HepG2 (cell line): ENCODE results near the gene TMBIM1. TPM values are rescaled to one million over a fixed set of nuclear protein-coding genes. Genes with fewer than 3 reads are reported as not detected.

Source experiments
- ADNP ChIP-seq: sonication (generic); formaldehyde crosslinking; IDR thresholded peaks from 2 replicates; pipeline ENCODE4 v1.4.0; 2020; ENCODE audit warnings: missing genetic modification reagents
- ARID2 ChIP-seq: sonication (generic); formaldehyde crosslinking; IDR thresholded peaks from 2 replicates; pipeline ENCODE4 v1.8.1; 2022; ENCODE audit warnings: mild to moderate bottlenecking, missing genetic modification reagents, borderline replicate concordance
- ATF2 ChIP-seq: sonication (generic); formaldehyde crosslinking; IDR thresholded peaks from 2 replicates; pipeline ENCODE4 v1.4.0; 2020; ENCODE audit warnings: missing genetic modification reagents
- BRD4 ChIP-seq: sonication (generic); formaldehyde crosslinking; IDR thresholded peaks from 2 replicates; pipeline ENCODE4 v1.4.0; 2020; ENCODE audit warnings: missing genetic modification reagents
- CBX2 ChIP-seq, 2 experiments: fragments of 200-600 bp in 1 of 2; sonication (generic); formaldehyde crosslinking in 1 of 2; IDR thresholded peaks; 2 replicates each; pipeline versions ENCODE4 v1.7.0 to v1.8.1; 2018 to 2022; ENCODE audit warnings: low read depth in 2 of 2, low read length in 1 of 2, mild to moderate bottlenecking in 1 of 2, missing genetic modification reagents in 1 of 2
- CREM ChIP-seq, 2 experiments: sonication (generic) in 1 of 2; formaldehyde crosslinking in 1 of 2; IDR thresholded peaks; 2 replicates each; pipeline versions ENCODE4 v1.4.0 to v1.6.1; 2016 to 2020; ENCODE audit warnings: antibody characterized with exemption in 1 of 2, mild to moderate bottlenecking in 1 of 2, missing genetic modification reagents in 1 of 2
- FOXA3 ChIP-seq: IDR thresholded peaks from 2 replicates; pipeline ENCODE4 v1.6.1; 2016; ENCODE audit warnings: missing genetic modification reagents, missing compliant biosample characterization
- FOXP1 ChIP-seq, 2 experiments: fragments of 450-650 bp in 1 of 2; IDR thresholded peaks; 2 replicates each; pipeline ENCODE4 v1.6.1; 2017 to 2018; ENCODE audit warnings: antibody characterized with exemption in 1 of 2
- HMG20A ChIP-seq: IDR thresholded peaks from 2 replicates; pipeline ENCODE4 v1.6.1; 2016; ENCODE audit warnings: borderline replicate concordance
- MEF2D ChIP-seq: sonication (generic); formaldehyde crosslinking; IDR thresholded peaks from 2 replicates; pipeline ENCODE4 v1.5.1; 2020; ENCODE audit warnings: mild to moderate bottlenecking, missing genetic modification reagents
- NRL ChIP-seq: sonication (generic); formaldehyde crosslinking; IDR thresholded peaks from 2 replicates; pipeline ENCODE4 v1.5.0; 2020; ENCODE audit warnings: missing genetic modification reagents, mild to moderate bottlenecking, moderate library complexity, borderline replicate concordance
- PRDM10 ChIP-seq: sonication (generic); formaldehyde crosslinking; IDR thresholded peaks from 2 replicates; pipeline ENCODE4 v1.4.0; 2020; ENCODE audit warnings: low read depth, missing genetic modification reagents
- TARDBP ChIP-seq: sonication (generic); formaldehyde crosslinking; IDR thresholded peaks from 2 replicates; pipeline ENCODE4 v1.8.0; 2022; ENCODE audit warnings: mild to moderate bottlenecking, missing genetic modification reagents
- TBX3 ChIP-seq: fragments of 450-650 bp; IDR thresholded peaks from 2 replicates; pipeline ENCODE4 v1.6.1; 2017; ENCODE audit warnings: antibody characterized with exemption, mild to moderate bottlenecking, inconsistent platforms, borderline replicate concordance
- TCF7L2 ChIP-seq: IDR thresholded peaks from 2 replicates; pipeline ENCODE4 v1.6.1; 2011; ENCODE audit warnings: mild to moderate bottlenecking, low read depth, low read length, moderate library complexity
- ZBTB20 ChIP-seq: sonication (generic); formaldehyde crosslinking; IDR thresholded peaks from 2 replicates; pipeline ENCODE4 v1.8.1; 2023; ENCODE audit warnings: missing genetic modification reagents, low read depth, mild to moderate bottlenecking, borderline replicate concordance
- ZFP36L1 ChIP-seq: sonication (generic); formaldehyde crosslinking; IDR thresholded peaks from 2 replicates; pipeline ENCODE4 v1.8.0; 2022; ENCODE audit warnings: mild to moderate bottlenecking, missing genetic modification reagents, moderate library complexity
- ZNF768 ChIP-seq: sonication (generic); formaldehyde crosslinking; IDR thresholded peaks from 2 replicates; pipeline ENCODE4 v1.4.0; 2020; ENCODE audit warnings: missing genetic modification reagents
- polyA plus RNA-seq, 8 experiments: library from polyadenylated mRNA; depleted of rRNA in 3 of 8; stranded (reverse) in 7 of 8; unstranded in 1 of 8; fragments of >200 nt; fragmentation: Illumina TruSeq in 4 of 8; extraction: Trizol in 4 of 8; gene quantifications; 2 replicates each; pipeline versions ENCODE4 v1.2.1 to v1.2.3, GENCODE V29; 2011 to 2016; ENCODE audit warnings: low read depth in 4 of 8, missing spikeins in 1 of 8, mixed read lengths in 1 of 8; ENCODE audit not compliant: insufficient read depth in 1 of 8
- total RNA-seq, 5 experiments: library from RNA; depleted of rRNA; stranded (reverse); fragments of >200 nt; fragmentation: Illumina TruSeq; extraction: Trizol; gene quantifications; 2 replicates each; pipeline ENCODE4 v1.2.3, GENCODE V29; 2016; ENCODE audit warnings: low read depth in 1 of 5
- TF ChIP-seq, protein P1 (sequence below): sonication (generic); formaldehyde crosslinking; IDR thresholded peaks from 2 replicates; pipeline ENCODE4 v1.8.0; 2022; ENCODE audit warnings: missing genetic modification reagents, mild to moderate bottlenecking, inconsistent platforms, borderline replicate concordance
- TF ChIP-seq, protein P2 (sequence below): sonication (generic); formaldehyde crosslinking; IDR thresholded peaks from 2 replicates; pipeline ENCODE4 v1.4.0; 2020; ENCODE audit warnings: missing genetic modification reagents; ENCODE audit errors: not compliant biosample characterization
- TF ChIP-seq, protein P3 (sequence below): sonication (generic); formaldehyde crosslinking; IDR thresholded peaks from 2 replicates; pipeline ENCODE4 v1.4.0; 2020; ENCODE audit warnings: missing genetic modification reagents, low read depth, mild to moderate bottlenecking, borderline replicate concordance

TMBIM1 gene
- total and polyA plus RNA-seq, 2 of the 13 experiments (the other 11 are each of a cell fraction or from before 2014, with no cell fraction given): 127 to 139 TPM

DNA sequence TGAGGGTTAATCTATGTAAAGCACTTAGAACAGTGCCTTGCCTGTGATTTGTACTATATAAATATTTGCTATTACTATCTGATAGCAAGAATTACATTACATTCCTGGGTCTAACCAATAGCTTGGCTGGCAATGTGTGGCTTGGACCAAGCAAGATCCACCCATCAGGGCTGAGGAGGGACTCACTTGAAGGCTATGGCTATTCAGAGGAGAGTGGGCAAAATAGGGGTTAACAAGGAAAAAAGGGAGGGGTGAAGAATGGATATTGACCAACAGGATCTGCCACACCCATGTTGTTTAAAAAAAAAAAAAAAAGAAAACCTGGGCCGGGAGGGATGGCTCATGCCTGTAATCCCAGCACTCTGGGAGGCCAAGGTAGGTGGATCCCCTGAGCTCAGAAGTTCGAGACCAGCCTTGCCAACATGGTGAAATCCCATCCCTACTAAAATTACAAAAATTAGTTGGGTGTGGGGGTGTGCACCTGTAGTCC, 20.0 kb upstream of the TMBIM1 start (continued):
- TF ChIP-seq PRDM10 (0 out of 2 replicates have a peak, but pooled peaks have one; percentile 24), ATF2 (no peak), ZFP36L1 (no peak), BRD4 (no peak), NRL (CRISPR knock-in tag) (no peak), FOXA3 (no peak), ZNF768 (CRISPR knock-in tag) (no peak), ADNP (CRISPR knock-in tag) (0 out of 2 replicates have a peak, but pooled peaks have one; percentile 59), HMG20A (CRISPR knock-in tag) (peak; percentile 78; the same call in 1 of the 2 replicates), MEF2D (CRISPR knock-in tag) (no peak), ZBTB20 (CRISPR knock-in tag) (no peak), CREM (IDR thresholded peaks at IDR 0.05) (peak; percentile 36; the same call in 1 of the 2 replicates), CREM (CRISPR knock-in tag; IDR thresholded peaks at IDR 0.05) (no peak), ARID2 (CRISPR knock-in tag) (no peak), TBX3 (peak; percentile 63; the same call in 1 of the 2 replicates), TCF7L2 (no peak), FOXP1 (IDR thresholded peaks at IDR 0.05) (0 out of 2 replicates have a peak, but pooled peaks have one; percentile 11), FOXP1 (CRISPR knock-in tag; IDR thresholded peaks at IDR 0.05) (no peak), CBX2 (IDR thresholded peaks at IDR 0.05; ENCODE audit: low read depth, low read length) (no peak), CBX2 (CRISPR knock-in tag; IDR thresholded peaks at IDR 0.05; ENCODE audit: low read depth) (no peak), TARDBP (CRISPR knock-in tag) (0 out of 2 replicates have a peak, but pooled peaks have one; percentile 42)
- TF ChIP-seq, protein P1, sequence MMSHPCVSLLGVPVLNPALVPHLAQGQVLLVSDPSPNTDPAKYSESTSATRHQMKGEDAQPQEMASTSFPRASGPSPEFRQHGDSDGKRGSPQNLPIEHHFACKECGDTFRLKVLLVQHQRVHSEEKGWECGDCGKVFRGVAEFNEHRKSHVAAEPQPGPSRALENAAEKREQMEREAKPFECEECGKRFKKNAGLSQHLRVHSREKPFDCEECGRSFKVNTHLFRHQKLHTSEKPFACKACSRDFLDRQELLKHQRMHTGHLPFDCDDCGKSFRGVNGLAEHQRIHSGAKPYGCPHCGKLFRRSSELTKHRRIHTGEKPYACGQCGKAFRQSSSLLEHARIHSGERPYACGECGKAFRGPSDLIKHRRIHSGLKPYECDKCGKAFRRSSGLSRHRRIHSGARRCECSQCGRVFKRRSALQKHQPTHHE (CRISPR knock-in tag): no peak
- TF ChIP-seq, protein P2, sequence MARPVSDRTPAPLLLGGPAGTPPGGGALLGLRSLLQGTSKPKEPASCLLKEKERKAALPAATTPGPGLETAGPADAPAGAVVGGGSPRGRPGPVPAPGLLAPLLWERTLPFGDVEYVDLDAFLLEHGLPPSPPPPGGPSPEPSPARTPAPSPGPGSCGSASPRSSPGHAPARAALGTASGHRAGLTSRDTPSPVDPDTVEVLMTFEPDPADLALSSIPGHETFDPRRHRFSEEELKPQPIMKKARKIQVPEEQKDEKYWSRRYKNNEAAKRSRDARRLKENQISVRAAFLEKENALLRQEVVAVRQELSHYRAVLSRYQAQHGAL (CRISPR knock-in tag): no peak
- TF ChIP-seq, protein P3, sequence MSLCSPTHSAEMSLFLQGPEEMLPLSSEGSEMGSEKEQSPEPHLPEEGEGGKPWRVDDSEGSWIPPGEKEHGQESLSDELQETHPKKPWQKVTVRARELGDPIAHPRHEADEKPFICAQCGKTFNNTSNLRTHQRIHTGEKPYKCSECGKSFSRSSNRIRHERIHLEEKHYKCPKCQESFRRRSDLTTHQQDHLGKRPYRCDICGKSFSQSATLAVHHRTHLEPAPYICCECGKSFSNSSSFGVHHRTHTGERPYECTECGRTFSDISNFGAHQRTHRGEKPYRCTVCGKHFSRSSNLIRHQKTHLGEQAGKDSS (CRISPR knock-in tag): 0 out of 2 replicates have a peak, but pooled peaks have one; percentile 36
